Measurements from ENCODE around the gene RIOK2.

RIOK2 gene

DNA sequence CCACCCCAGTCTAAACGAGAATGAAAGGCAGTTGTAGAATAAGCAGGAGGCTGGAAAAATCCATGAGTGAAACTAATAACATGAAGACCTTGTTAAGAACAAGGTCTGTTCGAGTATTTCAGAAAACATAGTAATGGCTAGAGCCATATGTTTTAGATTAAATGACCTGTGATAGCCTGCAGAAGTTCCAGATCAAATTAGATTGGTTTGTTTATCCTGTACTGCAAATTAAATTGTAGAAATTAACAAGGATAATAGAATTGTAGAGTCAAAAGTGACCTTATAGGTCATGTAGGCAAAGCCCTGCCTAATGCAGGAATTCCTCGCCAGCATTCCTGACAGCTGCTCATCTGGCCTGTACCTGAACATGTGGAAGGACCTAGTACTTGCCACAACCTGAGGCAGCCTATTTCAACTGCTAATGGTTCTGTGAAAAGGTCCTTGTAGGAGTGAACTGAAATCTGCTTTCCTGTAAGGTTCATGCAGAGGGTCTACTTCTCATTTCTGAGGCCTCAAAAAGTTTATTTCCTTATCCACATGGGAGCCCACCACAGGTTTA, 57.8 kb downstream of the RIOK2 start:
- peaks cover 4% of the 10 kb centered on the region; the same call in 1 of the 2 replicates for H3K4me1 ChIP-seq (ENCODE audit: insufficient read depth, low read length)
- H3K27ac ChIP-seq (ENCODE audit: low read depth, low read length), result no peak overlapping the region
- WGBS, result 91% methylated on average over 3 of the region's 3 CpGs
- H3K36me3 ChIP-seq (ENCODE audit: insufficient read depth, low read length), result no peaks in the 10 kb centered on the region; the same call in 1 of the 2 replicates
- no peaks in the 10 kb centered on the region for H3K27me3 ChIP-seq (ENCODE audit: insufficient read depth, low read length)
- H3K9me3 ChIP-seq (ENCODE audit: insufficient read depth, low read depth, low read length), result no peaks in the 10 kb centered on the region
- no peak overlapping the region for H3K4me3 ChIP-seq (ENCODE audit: low read length)
- no peak overlapping the region for H3K9ac ChIP-seq (ENCODE audit: low read depth, low read length)

DNA sequence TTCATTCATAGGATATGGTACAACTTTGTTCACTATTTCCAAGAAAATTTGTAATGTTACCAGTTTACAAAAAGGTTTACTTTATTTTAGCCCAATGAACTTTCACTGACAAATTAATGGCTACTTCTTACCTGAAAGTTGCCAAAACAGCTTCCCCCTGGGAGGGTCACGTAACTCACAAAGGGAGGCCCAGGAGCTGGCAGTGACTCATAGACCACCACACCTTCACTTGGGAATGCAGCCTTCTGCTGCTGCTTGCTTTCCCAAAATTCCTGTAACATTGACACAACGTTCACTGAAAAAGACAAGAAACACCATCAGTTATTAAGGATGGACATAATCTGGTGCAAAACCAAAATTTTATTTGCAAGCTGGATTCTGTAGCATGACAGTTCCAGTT, 58.7 kb downstream of the RIOK2 start:
- no peaks in the 10 kb centered on the region for H3K9me3 ChIP-seq (ENCODE audit: insufficient read depth, low read depth, low read length)
- H3K4me1 ChIP-seq (ENCODE audit: insufficient read depth, low read length), result peaks cover 4% of the 10 kb centered on the region; the same call in 1 of the 2 replicates
- H3K4me3 ChIP-seq (ENCODE audit: low read length), result no peak overlapping the region
- H3K36me3 ChIP-seq (ENCODE audit: insufficient read depth, low read length), result no peaks in the 10 kb centered on the region; the same call in 1 of the 2 replicates
- no peak overlapping the region for H3K27ac ChIP-seq (ENCODE audit: low read depth, low read length)
- WGBS, result 67% methylated on average over 2 of the region's 2 CpGs
- no peak overlapping the region for H3K9ac ChIP-seq (ENCODE audit: low read depth, low read length)
- H3K27me3 ChIP-seq (ENCODE audit: insufficient read depth, low read length), result no peaks in the 10 kb centered on the region

DNA sequence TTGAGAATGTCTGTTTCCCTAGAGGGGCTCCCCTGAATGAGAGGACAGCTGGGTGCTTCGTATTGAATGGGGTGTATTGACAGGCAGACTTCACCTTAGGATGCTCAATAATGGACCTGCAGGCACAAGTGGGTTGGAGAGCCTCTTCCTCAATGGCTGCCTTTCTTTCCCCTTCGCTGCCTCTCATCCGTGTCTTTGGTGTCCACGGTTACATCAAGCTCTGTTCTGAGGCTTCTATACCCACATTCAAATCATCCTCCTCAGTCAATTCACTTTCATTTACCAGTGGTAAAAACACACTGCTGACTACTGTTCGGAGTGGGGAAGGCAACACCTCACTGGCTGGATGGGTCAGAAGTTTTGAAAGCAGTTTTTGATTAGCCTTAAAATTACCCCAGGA, 61.2 kb downstream of the RIOK2 start:
- H3K27ac ChIP-seq (ENCODE audit: low read depth, low read length), result no peak overlapping the region

DNA sequence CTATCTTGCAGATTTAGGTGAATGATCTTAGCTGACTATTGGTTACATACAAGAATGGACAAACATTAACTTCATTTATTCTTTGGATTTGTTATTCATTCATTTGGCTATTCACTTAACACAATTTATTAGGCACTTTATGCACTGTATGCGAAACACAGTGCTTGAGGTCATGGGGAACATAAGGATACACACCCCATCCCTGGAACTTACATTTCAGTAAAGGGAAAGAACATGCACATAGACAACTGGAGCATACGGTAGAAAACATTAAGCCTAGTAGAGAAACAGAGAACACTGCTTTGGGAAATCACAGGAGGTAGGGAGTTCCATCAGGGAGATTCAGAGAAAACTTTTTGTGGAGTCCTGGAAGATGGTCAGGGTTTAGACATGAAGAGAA, 62.9 kb downstream of the RIOK2 start:
- WGBS, result 94% methylated on average over 2 of the region's 2 CpGs
- Histone ChIP-seq H3K9ac (ENCODE audit: low read depth, low read length) (no peak overlapping the region), H3K9me3 (ENCODE audit: insufficient read depth, low read depth, low read length) (no peaks in the 10 kb centered on the region), H3K4me1 (ENCODE audit: insufficient read depth, low read length) (peaks cover 4% of the 10 kb centered on the region; the same call in 1 of the 2 replicates), H3K4me3 (ENCODE audit: low read length) (no peak overlapping the region), H3K27me3 (ENCODE audit: insufficient read depth, low read length) (no peaks in the 10 kb centered on the region), H3K36me3 (ENCODE audit: insufficient read depth, low read length) (no peaks in the 10 kb centered on the region; the same call in 1 of the 2 replicates), H3K27ac (ENCODE audit: low read depth, low read length) (no peak overlapping the region)

More for the DNA sequence above, 61.2 kb downstream of the RIOK2 start:
- Histone ChIP-seq H3K9me3 (ENCODE audit: insufficient read depth, low read depth, low read length) (no peaks in the 10 kb centered on the region), H3K36me3 (ENCODE audit: insufficient read depth, low read length) (no peaks in the 10 kb centered on the region; the same call in 1 of the 2 replicates), H3K4me1 (ENCODE audit: insufficient read depth, low read length) (peaks cover 4% of the 10 kb centered on the region; the same call in 1 of the 2 replicates), H3K27me3 (ENCODE audit: insufficient read depth, low read length) (no peaks in the 10 kb centered on the region), H3K4me3 (ENCODE audit: low read length) (no peak overlapping the region), H3K9ac (ENCODE audit: low read depth, low read length) (no peak overlapping the region)
- 90% methylated on average over 5 of the region's 5 CpGs for WGBS

DNA sequence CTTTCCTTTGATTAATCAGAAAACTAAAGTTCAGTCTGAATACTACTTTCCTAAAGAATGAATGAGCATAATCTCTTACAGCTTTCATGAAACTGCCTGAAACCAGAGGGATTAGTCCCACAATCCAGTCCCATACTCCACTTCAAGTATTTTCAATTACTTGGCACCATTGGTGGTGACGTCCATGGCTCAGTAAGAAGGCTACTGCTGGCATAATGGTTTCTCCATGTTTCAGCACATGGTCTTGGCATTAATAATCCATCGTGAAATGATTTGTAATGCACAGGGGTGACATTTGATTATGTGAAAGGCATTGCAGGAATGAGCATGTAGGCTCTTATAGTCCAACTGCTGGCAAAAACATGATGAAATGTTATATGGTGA, 64.0 kb downstream of the RIOK2 start:
- Histone ChIP-seq H3K4me3 (ENCODE audit: low read length) (no peak overlapping the region), H3K27ac (ENCODE audit: low read depth, low read length) (no peak overlapping the region), H3K9me3 (ENCODE audit: insufficient read depth, low read depth, low read length) (no peaks in the 10 kb centered on the region), H3K36me3 (ENCODE audit: insufficient read depth, low read length) (no peaks in the 10 kb centered on the region; the same call in 1 of the 2 replicates), H3K4me1 (ENCODE audit: insufficient read depth, low read length) (peaks cover 7% of the 10 kb centered on the region; the same call in 1 of the 2 replicates), H3K9ac (ENCODE audit: low read depth, low read length) (no peak overlapping the region), H3K27me3 (ENCODE audit: insufficient read depth, low read length) (no peaks in the 10 kb centered on the region)
- WGBS, result 91% methylated on average over 2 of the region's 2 CpGs

DNA sequence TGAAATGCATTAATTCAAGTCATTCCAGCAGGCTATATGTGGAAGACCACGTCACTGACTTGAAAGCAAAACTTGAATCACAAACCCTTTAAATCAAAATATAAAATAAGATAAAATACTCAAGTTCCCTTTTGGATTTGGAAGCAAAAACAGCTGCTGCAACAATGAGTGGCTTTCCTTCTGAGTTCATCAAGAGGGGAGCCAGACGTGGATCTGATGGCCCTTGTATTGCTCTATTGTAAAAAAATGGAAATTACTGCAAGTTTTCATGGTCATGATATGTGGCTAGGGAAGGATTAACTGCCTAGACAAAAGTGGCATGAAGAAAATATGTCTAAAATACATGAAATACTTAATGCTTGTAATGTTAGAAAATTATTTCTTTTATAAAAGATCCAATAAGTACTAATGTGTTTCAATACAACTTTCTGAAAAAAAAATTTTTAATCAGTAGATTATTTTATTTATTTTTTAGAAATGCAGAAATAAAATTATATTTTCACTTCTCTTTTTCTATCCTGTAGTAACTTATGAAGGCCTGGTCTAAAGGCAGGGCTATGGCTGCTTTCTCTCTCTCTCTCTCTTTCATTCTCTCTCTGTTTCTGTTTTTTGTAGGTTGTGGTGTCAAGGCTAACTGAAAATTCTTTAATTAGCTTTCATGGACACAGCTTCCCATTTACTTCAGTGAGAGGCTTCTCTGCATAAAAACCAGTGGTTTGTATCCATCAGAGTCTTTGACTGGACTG, 64.6 kb downstream of the RIOK2 start:
- Histone ChIP-seq H3K27me3 (ENCODE audit: insufficient read depth, low read length) (no peaks in the 10 kb centered on the region), H3K9ac (ENCODE audit: low read depth, low read length) (no peak overlapping the region), H3K4me3 (ENCODE audit: low read length) (no peak overlapping the region), H3K27ac (ENCODE audit: low read depth, low read length) (no peak overlapping the region), H3K4me1 (ENCODE audit: insufficient read depth, low read length) (0 out of 2 replicates have a peak, but pooled peaks cover 6% of the 10 kb centered on the region), H3K9me3 (ENCODE audit: insufficient read depth, low read depth, low read length) (no peaks in the 10 kb centered on the region), H3K36me3 (ENCODE audit: insufficient read depth, low read length) (no peaks in the 10 kb centered on the region; the same call in 1 of the 2 replicates)
- 83% methylated on average over 1 of the region's 2 CpGs for WGBS

DNA sequence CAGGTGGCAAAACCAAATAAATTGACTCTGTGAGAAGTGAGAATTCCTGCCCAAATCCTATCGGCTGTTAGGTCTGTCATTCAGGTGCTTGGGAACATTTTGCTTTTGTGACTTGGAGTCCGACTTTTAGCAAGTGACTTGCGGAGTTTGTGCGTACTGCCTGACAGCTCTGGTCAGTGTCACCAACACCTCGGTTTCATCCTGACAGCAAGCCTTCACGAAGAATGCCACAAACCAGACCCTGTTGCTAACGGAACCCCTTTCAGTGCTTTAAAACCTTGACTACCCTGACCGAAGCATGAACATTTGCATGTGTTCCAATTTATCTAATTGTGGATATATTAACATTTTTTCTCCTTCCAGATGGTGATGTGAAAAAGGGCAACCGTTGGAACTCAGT, 67.1 kb downstream of the RIOK2 start:
- Histone ChIP-seq H3K9ac (ENCODE audit: low read depth, low read length) (no peak overlapping the region), H3K9me3 (ENCODE audit: insufficient read depth, low read depth, low read length) (no peaks in the 10 kb centered on the region), H3K36me3 (ENCODE audit: insufficient read depth, low read length) (no peaks in the 10 kb centered on the region), H3K27ac (ENCODE audit: low read depth, low read length) (no peak overlapping the region), H3K4me3 (ENCODE audit: low read length) (no peak overlapping the region), H3K4me1 (ENCODE audit: insufficient read depth, low read length) (peaks cover 20% of the 10 kb centered on the region; the same call in 1 of the 2 replicates), H3K27me3 (ENCODE audit: insufficient read depth, low read length) (no peaks in the 10 kb centered on the region)
- WGBS, result 93% methylated on average over 9 of the region's 9 CpGs

DNA sequence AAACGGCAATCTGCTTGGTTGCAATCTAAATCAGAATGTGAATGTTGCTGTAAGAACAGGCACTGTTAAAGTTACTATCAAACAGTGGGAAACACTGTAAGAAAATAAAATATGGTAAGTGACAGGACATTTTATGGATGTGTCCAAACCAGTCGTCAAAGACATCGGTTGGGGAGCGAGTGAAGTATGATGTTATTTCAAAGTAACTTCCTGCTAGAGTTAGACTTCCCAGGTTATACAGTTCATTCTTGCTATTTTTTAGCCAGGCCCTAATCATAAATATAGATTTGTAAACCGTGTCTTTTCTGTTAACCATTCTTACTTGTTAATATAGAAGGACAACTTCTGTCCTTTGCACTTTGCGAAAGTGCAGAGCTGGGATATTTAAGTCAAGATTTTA, 70.8 kb downstream of the RIOK2 start:
- Histone ChIP-seq H3K4me3 (ENCODE audit: low read length) (no peak overlapping the region), H3K9me3 (ENCODE audit: insufficient read depth, low read depth, low read length) (no peaks in the 10 kb centered on the region), H3K27me3 (ENCODE audit: insufficient read depth, low read length) (no peaks in the 10 kb centered on the region), H3K36me3 (ENCODE audit: insufficient read depth, low read length) (no peaks in the 10 kb centered on the region), H3K9ac (ENCODE audit: low read depth, low read length) (no peak overlapping the region), H3K27ac (ENCODE audit: low read depth, low read length) (no peak overlapping the region), H3K4me1 (ENCODE audit: insufficient read depth, low read length) (peaks cover 23% of the 10 kb centered on the region; the same call in 1 of the 2 replicates)
- 89% methylated on average over 5 of the region's 6 CpGs for WGBS

DNA sequence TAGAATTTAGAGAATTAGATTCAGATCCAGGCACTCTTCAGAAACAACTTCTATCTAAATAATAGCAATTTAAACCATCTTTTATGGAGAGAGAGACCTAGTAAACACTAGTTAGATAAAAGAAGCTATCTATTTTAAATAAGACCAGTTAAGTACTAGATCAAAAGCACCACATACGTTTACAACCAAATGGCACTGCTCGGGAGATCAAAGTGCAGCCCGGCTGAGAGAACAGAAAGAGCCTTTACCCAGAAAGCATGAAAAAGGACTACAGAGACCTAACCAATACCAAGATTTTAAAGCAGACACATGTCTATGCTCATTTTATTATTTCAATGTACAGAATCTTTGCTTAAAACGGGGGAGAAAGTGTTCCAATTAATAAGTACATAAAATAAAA, 71.4 kb downstream of the RIOK2 start:
- Histone ChIP-seq H3K9me3 (ENCODE audit: insufficient read depth, low read depth, low read length) (no peaks in the 10 kb centered on the region), H3K27ac (ENCODE audit: low read depth, low read length) (no peak overlapping the region), H3K4me3 (ENCODE audit: low read length) (no peak overlapping the region), H3K4me1 (ENCODE audit: insufficient read depth, low read length) (peaks cover 23% of the 10 kb centered on the region; the same call in 1 of the 2 replicates), H3K9ac (ENCODE audit: low read depth, low read length) (no peak overlapping the region), H3K36me3 (ENCODE audit: insufficient read depth, low read length) (no peaks in the 10 kb centered on the region), H3K27me3 (ENCODE audit: insufficient read depth, low read length) (no peaks in the 10 kb centered on the region)
- WGBS, result 37% methylated on average over 3 of the region's 4 CpGs

DNA sequence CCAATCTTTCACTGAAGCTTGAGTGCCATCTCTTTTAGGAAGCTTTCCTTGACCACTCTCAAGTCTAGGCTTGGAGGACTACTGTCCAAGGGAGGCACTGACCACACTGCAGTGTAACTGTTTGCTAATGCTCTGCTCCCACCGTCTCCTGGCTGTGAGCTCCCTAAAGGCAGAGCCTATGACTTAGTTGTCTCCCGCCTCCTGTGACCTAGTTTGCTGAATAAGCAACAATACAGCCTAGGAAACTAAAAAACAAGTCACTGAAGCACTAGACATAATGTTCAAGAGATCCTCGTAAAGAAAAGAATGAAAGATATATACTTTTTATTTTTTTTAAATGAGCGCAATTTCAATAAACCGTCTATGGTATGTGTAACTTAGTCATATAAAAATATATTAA, 72.0 kb downstream of the RIOK2 start:
- Histone ChIP-seq H3K9ac (ENCODE audit: low read depth, low read length) (no peak overlapping the region), H3K36me3 (ENCODE audit: insufficient read depth, low read length) (no peaks in the 10 kb centered on the region), H3K9me3 (ENCODE audit: insufficient read depth, low read depth, low read length) (no peaks in the 10 kb centered on the region), H3K27me3 (ENCODE audit: insufficient read depth, low read length) (no peaks in the 10 kb centered on the region), H3K27ac (ENCODE audit: low read depth, low read length) (no peak overlapping the region), H3K4me3 (ENCODE audit: low read length) (no peak overlapping the region), H3K4me1 (ENCODE audit: insufficient read depth, low read length) (peaks cover 23% of the 10 kb centered on the region; the same call in 1 of the 2 replicates)
- 63% methylated on average over 2 of the region's 5 CpGs for WGBS

Data from HUES64 (cell line).